Neural progenitor cell (in vitro differentiated cells): ENCODE data around the gene CAP2.

ENCODE experiments used
- CTCF ChIP-seq: fragments of 200-600 bp; sonication (generic); IDR thresholded peaks from 2 replicates; pipeline ENCODE4 v1.5.1; 2017; ENCODE audit warnings: antibody characterized with exemption, mild to moderate bottlenecking
- EZH2 ChIP-seq: fragments of 200-600 bp; sonication (generic); IDR thresholded peaks from 2 replicates; pipeline ENCODE4 v1.6.1; 2017; ENCODE audit warnings: antibody characterized with exemption, mild to moderate bottlenecking, moderate library complexity

DNA sequence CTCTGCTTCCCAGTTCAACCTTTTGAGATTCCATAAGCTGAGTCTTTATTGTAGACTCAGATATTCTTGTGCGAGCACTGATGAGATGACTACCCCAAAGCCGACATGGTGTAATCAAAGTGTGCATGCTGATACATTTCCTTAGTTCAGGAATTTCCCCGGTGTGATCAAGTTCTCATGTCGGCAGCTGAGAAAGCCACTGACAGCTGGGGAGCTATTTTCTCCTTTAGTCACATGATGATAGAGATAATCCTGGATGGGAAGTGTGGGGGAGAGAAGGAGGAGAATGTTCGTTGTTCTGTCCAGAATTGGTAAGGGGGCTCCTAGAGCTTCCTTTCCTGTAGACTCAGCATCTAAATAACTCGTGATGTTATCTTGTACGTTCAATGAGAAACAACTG is 7.7 kb upstream of the CAP2 start:
- TF ChIP-seq CTCF (no peak), EZH2 (no peak)
